ENCODE data around the gene TMEM150A.
A peak's percentile ranks its signal among the peaks of the same experiment; 100 is the strongest.
"Not testable (repeated sequence)": the region's sequence is repeated elsewhere in the genome, so short reads cannot be mapped to it uniquely, and the experiment has no call there.

The TMEM150A gene

GRCh38 chr2:85564144-85564563, 38.3 kb downstream of the TMEM150A start:
- DNase-seq (ENCODE audit: low read depth in 2 of 2) = no peak

DNA sequence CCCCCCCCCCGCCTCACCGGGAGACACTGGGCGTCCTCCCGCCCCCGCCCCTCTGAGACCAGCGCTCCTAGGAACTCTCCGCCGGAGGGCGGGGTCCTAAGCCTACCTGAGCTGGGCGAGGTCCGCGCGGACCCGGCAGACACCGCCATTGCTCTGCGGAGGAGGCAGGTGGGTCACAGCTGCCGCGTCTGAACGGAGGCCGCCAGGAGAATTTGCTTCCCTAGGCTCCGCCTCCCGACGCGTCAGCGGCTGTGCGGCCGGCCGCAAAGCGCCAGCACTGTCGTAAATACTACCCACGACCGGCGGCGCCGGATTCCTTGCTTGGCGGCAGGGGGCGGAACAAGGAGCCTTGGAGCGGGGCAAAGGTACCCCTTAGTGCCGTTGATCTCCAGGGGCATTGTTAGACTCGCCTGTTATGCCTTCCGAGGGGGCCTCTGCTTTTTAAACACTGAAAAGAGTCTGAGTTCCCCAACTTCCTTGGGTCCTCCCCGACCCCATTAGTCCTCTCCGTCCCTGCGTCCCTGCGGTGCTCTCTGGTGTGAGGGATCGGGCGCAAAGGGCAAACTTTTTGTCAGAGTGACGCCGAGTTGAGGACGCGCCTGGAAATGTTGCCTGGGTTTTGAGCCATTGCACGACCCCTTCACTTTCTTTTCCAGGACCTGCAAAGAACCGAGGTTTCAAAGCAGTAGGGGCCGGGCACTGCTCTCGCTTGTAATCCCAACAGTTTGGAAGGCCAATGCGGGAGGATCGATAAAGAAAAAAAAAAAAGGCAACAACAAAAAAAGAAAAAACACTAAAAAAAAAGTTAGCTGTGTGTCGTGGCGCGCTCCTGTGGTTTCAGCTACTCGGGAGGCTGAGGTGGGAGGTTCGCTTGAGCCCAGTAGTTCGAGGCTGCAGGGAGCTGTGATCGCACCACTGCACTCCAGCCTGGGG, 41.0 kb downstream of the TMEM150A start, which contains the start of gene GGCX:
Gene GGCX, minus strand, starts transcription at position 214 of the 933 bp plus-strand sequence. Its CDS starts 65 bp downstream, at position 149.
- peak; percentile 84 to 85 for DNase-seq (ENCODE audit: low read depth in 2 of 2)

GRCh38 chr2:85560812-85561279, 41.7 kb downstream of the TMEM150A start:
- no peak for DNase-seq (ENCODE audit: low read depth in 2 of 2)

GRCh38 chr2:85560403-85560726, 42.1 kb downstream of the TMEM150A start:
- not testable (repeated sequence) for DNase-seq (ENCODE audit: low read depth in 2 of 2)

- no peak for DNase-seq (ENCODE audit: low read depth in 2 of 2)
These were observed 44.3 kb downstream of the TMEM150A start for GRCh38 chr2:85558160-85558559.

GRCh38 chr2:85557130-85557529, 45.4 kb downstream of the TMEM150A start:
- DNase-seq (ENCODE audit: low read depth in 2 of 2) = no peak

GRCh38 chr2:85554980-85555612, 47.4 kb downstream of the TMEM150A start:
- no peak for DNase-seq (ENCODE audit: low read depth in 2 of 2)

DNA sequence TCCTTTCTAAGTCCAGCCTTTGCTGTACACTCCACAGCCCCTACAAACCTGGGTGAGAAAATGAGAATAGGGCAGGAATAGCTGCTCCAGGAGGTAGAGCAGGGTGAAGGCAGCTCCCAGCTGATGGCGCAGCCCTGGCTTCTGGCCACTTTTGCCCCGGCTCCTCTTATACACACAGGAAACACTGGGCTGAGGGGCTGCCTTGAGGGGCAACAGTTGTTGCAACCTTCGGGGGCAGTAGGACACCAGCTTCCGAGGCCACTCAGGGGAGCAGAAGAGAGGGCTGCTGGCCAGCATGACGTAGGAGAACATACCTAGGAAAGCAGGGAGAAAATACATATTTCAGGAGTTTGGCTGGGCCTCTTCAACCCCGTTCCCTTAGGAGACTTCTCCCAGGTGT, 49.3 kb downstream of the TMEM150A start:
- DNase-seq (ENCODE audit: low read depth in 2 of 2) = no peak

DNA sequence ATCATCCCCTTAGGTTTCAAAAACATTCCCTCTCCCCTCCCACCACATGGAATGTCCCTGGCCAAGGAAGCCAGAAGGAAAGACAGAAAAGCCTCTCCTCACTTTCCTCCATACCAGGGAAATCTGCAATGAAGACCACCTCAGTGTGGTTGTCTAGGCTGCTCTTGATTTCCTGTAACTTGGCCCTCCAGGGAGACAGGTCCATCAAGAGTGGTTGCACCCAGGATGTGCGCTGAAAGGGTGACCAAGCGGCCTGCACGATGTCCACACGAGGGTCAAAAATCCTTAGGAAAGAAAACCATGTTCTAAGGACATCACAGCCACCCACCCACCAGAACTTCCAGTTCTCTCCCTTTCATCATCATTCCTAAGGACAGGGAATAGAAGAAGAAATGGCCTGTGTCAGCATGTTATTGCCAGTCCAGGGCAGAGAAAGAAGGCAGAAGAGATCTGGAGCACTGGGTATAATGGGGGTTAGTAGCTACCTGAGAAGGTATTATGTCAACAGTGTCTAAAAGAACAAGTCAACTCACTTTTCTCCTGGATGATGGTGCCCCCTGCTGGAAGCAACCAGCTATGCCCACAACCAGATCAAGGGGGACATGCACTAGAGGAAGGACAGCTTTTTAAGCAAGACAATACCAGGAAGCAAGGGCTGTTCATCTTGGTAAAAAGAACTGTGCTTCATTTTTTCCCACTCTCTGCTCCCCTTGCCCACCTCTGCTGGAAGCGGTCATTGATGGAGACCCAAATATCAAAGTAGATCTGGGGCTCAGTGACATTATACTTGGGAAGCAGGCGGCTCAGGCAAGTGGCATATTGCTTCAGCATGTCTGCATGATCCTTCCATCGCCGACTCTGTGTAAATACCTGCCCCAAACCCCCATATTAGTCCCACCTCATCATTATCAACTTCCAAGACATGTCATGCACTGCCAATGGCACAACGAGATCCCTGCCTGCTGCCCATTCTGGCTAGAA, 50.5 kb downstream of the TMEM150A start:
- peak; percentile 81 to 83 for DNase-seq (ENCODE audit: low read depth in 2 of 2)

DNA sequence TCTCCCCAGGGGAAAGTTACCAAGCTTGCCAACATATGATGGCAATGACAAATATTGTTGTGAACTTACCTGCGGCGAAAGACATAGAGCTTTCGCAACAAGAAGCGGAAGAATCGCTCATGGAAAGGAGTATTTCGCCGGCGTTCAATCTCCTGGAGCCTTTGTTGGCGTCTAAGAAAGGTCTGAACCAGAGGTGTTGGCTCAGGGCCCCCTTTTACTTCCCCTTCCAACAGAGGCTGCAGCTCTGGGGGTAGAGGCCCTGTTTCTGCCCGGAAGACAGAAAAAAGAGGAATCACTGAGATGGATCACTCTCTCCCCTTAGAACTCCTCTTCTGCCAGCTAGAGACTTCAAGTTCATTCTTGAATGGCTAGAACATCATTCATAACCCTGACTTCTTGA, 52.0 kb downstream of the TMEM150A start:
- no peak for DNase-seq (ENCODE audit: low read depth in 2 of 2)

DNA sequence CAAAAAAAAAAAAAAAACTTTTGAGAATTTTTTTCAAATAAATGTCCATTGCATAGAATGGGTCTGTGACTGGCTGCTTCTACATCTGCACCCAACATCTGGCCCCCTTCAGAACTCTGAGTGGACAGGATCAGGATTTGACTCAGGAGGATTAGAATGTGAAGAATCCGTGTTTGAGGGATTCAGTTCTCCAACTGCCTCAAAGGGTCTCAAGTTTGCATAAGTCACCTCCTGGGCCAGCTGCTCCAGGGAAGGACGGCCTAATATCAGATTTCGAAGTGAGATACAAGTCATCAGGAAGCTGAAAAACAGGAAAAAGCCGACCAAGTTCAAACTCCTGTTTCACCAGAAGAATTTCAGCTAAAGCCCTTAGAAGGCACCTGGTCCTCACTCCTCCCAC, 52.7 kb downstream of the TMEM150A start:
- DNase-seq (ENCODE audit: low read depth in 2 of 2) = no peak

- DNase-seq (ENCODE audit: low read depth in 2 of 2) = no peak
These were observed 53.4 kb downstream of the TMEM150A start for GRCh38 chr2:85549095-85549494.

GRCh38 chr2:85548608-85548900, 53.9 kb downstream of the TMEM150A start:
- DNase-seq (ENCODE audit: low read depth in 2 of 2) = no peak

All from stimulated activated CD4-positive, alpha-beta T cell treated with anti-CD3 and anti-CD28 coated beads, Interleukin-1b, Interleukin-23, amount 100 ng/mL, for 1 hour (primary cell).